Natural killer cell (primary cell): ENCODE measurements around the gene URI1. TPM values are rescaled to one million over a fixed set of nuclear protein-coding genes. Genes with fewer than 3 reads are reported as not detected.
"Not testable (repeated sequence)": the region's sequence is repeated elsewhere in the genome, so short reads cannot be mapped to it uniquely, and the experiment has no call there.

ENCODE experiments used
- ATAC-seq, 3 donors: fragments of 150-1000 bp in 2 of 3; fragments of 200-7000 bp in 1 of 3; cut with Tn5 transposase; 1 replicate in 1 of 3; 2 replicates in 2 of 3; pipeline ENCODE4 v1.10.0; 2021; ENCODE audit warnings: mild to moderate bottlenecking in 2 of 3, moderate library complexity in 2 of 3
- DNase-seq, 2 donors: peaks; one replicate each; pipeline versions ENCODE4 v3.0.0 to v3.0.0-alpha.2; 2013 to 2021; ENCODE audit warnings: mixed read lengths in 1 of 2
- H3K27ac ChIP-seq: one replicate; pipeline ENCODE4 v1.5.1; 2013; ENCODE audit warnings: mild to moderate bottlenecking, low read length
- H3K27me3 ChIP-seq: one replicate; pipeline ENCODE4 v1.6.1; 2013; ENCODE audit warnings: low read length; ENCODE audit not compliant: control insufficient read depth, insufficient read depth
- H3K36me3 ChIP-seq: one replicate; pipeline ENCODE4 v1.6.1; 2013; ENCODE audit warnings: low read length; ENCODE audit not compliant: control insufficient read depth, insufficient read depth
- H3K4me1 ChIP-seq: one replicate; pipeline ENCODE4 v1.6.1; 2013; ENCODE audit warnings: low read length; ENCODE audit not compliant: control insufficient read depth, insufficient read depth
- H3K4me3 ChIP-seq: one replicate; pipeline ENCODE4 v1.5.1; 2013; ENCODE audit warnings: low read length
- H3K9me3 ChIP-seq: one replicate; pipeline ENCODE4 v1.6.1; 2013; ENCODE audit warnings: low read length; ENCODE audit not compliant: control insufficient read depth, insufficient read depth
- H3K27ac Mint-ChIP-seq, 2 donors: one replicate each; pipeline ENCODE4 v1.8.0; 2022; ENCODE audit warnings: mild to moderate bottlenecking in 2 of 2, mixed read lengths in 2 of 2, moderate library complexity in 1 of 2
- H3K27me3 Mint-ChIP-seq, 2 donors: one replicate each; pipeline ENCODE4 v1.8.0; 2022; ENCODE audit warnings: low read depth in 2 of 2, mixed read lengths in 2 of 2
- H3K36me3 Mint-ChIP-seq: one replicate; pipeline ENCODE4 v1.8.0; 2022; ENCODE audit warnings: mixed read lengths
- H3K4me1 Mint-ChIP-seq, 2 donors: one replicate each; pipeline ENCODE4 v1.8.0; 2022; ENCODE audit warnings: mixed read lengths in 2 of 2
- H3K4me3 Mint-ChIP-seq: one replicate; pipeline ENCODE4 v1.8.0; 2022; ENCODE audit warnings: mild to moderate bottlenecking, moderate library complexity, mixed read lengths
- H3K9me3 Mint-ChIP-seq, 2 donors: one replicate each; pipeline ENCODE4 v1.8.0; 2022; ENCODE audit warnings: mixed read lengths in 2 of 2
- WGBS: methylation state at CpG from one replicate; pipeline ENCODE4 v1.1.7; 2013; ENCODE audit warnings: missing lambda C conversion rate; ENCODE audit not compliant: insufficient coverage; 5-methylcytosine and 5-hydroxymethylcytosine counted together
- intact Hi-C: fragments of 100-400 bp; cut with micrococcal nuclease; formaldehyde crosslinking; loops from one replicate; pipeline ENCODE4 v1.14.2; 2022
- total RNA-seq, 4 donors: library from RNA; stranded (reverse); fragments of 120-200 nt in 1 of 4; gene quantifications; one replicate each; pipeline versions ENCODE4 v1.2.3 to v1.2.4, GENCODE V29; 2013 to 2022
- TF ChIP-seq, protein P1 (sequence below): fragments of 200-600 bp; IDR thresholded peaks from one replicate; pipeline ENCODE4 v1.8.0; 2022; ENCODE audit warnings: antibody characterized with exemption

The URI1 gene
- total RNA-seq, 3 donors from 2014 or later (not counting 1 experiment from before 2014, with no cell fraction given) = 66.8 to 72.8 (median 68.4) TPM

GRCh38 chr19:30037835-30038234 lies 95.8 kb downstream of the URI1 start:
- H3K36me3 Mint-ChIP-seq = peaks cover 23% of the 10 kb centered on the region
- DNase-seq (no peak), ATAC-seq (no peak)
- Histone ChIP-seq H3K9me3 (no peaks in the 10 kb centered on the region), H3K4me1 (no peaks in the 10 kb centered on the region), H3K4me3 (no peak overlapping the region), H3K36me3 (peaks cover 3% of the 10 kb centered on the region), H3K27me3 (no peaks in the 10 kb centered on the region), H3K27ac (no peak overlapping the region)
- intact Hi-C loops = no loop called here
- H3K27me3 Mint-ChIP-seq = no peaks in the 10 kb centered on the region
- no peak overlapping the region for H3K27ac Mint-ChIP-seq
- no peak overlapping the region for H3K4me3 Mint-ChIP-seq
- H3K4me1 Mint-ChIP-seq = peaks cover 4 to 6% of the 10 kb centered on the region in 2 donors
- H3K9me3 Mint-ChIP-seq = peaks cover 7 to 10% of the 10 kb centered on the region in 2 donors
- 98% methylated on average over 4 of the region's 5 CpGs for WGBS
- TF ChIP-seq, protein P1, sequence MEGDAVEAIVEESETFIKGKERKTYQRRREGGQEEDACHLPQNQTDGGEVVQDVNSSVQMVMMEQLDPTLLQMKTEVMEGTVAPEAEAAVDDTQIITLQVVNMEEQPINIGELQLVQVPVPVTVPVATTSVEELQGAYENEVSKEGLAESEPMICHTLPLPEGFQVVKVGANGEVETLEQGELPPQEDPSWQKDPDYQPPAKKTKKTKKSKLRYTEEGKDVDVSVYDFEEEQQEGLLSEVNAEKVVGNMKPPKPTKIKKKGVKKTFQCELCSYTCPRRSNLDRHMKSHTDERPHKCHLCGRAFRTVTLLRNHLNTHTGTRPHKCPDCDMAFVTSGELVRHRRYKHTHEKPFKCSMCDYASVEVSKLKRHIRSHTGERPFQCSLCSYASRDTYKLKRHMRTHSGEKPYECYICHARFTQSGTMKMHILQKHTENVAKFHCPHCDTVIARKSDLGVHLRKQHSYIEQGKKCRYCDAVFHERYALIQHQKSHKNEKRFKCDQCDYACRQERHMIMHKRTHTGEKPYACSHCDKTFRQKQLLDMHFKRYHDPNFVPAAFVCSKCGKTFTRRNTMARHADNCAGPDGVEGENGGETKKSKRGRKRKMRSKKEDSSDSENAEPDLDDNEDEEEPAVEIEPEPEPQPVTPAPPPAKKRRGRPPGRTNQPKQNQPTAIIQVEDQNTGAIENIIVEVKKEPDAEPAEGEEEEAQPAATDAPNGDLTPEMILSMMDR = no peak

DNA sequence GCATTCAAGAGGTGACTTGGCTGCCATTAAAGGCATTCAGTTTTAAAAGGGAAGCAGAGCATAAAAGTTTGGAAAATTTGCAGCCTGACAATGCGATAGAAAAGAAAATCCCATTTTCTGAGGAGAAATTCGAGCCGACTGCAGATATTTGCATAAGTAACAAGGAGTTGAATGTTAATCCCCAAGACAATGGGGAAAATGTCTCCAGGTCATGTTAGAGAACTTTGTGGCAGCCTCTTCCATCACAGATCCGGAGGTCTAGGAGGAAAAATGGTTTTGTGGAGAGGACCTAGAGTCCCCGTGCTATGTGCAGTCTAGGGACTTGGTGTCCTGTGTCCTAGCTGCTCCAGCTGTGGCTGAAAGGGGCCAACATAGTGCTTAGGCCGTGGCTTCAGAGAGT lies 99.9 kb downstream of the URI1 start:
- H3K36me3 ChIP-seq, H3K4me3 Mint-ChIP-seq, H3K27me3 Mint-ChIP-seq, intact Hi-C loops, DNase-seq, H3K27ac Mint-ChIP-seq, H3K4me3 ChIP-seq, H3K9me3 ChIP-seq, H3K9me3 Mint-ChIP-seq, ATAC-seq, H3K27me3 ChIP-seq, H3K27ac ChIP-seq, H3K4me1 ChIP-seq, H3K36me3 Mint-ChIP-seq: not testable (repeated sequence)
- 98% methylated on average over 6 of the region's 6 CpGs for WGBS
- H3K4me1 Mint-ChIP-seq = peaks cover 17 to 19% of the 10 kb centered on the region in 2 donors

DNA sequence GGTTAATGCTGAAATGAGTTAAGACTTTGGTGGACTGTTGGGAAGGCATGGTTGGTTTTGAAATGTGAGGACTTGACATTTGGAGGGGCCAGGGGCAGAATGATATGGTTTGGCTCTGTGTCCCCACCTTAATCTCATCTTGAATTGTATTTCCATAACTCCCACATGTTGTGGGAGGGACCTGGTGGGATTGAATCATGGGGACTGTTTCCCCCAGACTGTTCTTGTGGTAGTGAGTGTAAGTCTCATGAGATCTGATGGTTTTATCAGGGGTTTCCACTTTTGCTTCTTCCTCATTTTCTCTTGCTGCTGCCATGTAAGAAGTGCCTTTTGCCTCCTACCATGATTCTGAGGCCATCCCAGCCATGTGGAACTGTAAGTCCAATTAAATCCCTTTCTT lies 101.0 kb downstream of the URI1 start:
- H3K27me3 Mint-ChIP-seq, H3K36me3 Mint-ChIP-seq, H3K4me1 ChIP-seq, H3K27me3 ChIP-seq, H3K4me3 ChIP-seq, H3K4me3 Mint-ChIP-seq, intact Hi-C loops, H3K9me3 ChIP-seq, H3K27ac ChIP-seq, H3K9me3 Mint-ChIP-seq, H3K36me3 ChIP-seq, ATAC-seq, DNase-seq, H3K27ac Mint-ChIP-seq: not testable (repeated sequence)
- peaks cover 25% of the 10 kb centered on the region in 2 donors for H3K4me1 Mint-ChIP-seq

- H3K27ac ChIP-seq = no peak overlapping the region
- WGBS = 97% methylated on average over 13 of the region's 13 CpGs
- DNase-seq = no peak
- no peaks in the 10 kb centered on the region for H3K4me1 ChIP-seq
- TF ChIP-seq, protein P1 = no peak
- Mint-ChIP-seq H3K4me3 (no peak overlapping the region), H3K9me3 (no peaks in the 10 kb centered on the region), H3K27ac (no peak overlapping the region), H3K27me3 (no peaks in the 10 kb centered on the region), H3K4me1 (peaks cover 25% of the 10 kb centered on the region in 2 donors), H3K36me3 (no peaks in the 10 kb centered on the region)
- no peaks in the 10 kb centered on the region for H3K36me3 ChIP-seq
- H3K27me3 ChIP-seq = no peaks in the 10 kb centered on the region
- no peak overlapping the region for H3K4me3 ChIP-seq
- intact Hi-C loops = no loop called here
- no peak for ATAC-seq
- H3K9me3 ChIP-seq = no peaks in the 10 kb centered on the region
Measured at GRCh38 chr19:30044273-30045248, 102.5 kb downstream of the URI1 start.
